SK-N-SH treated with all-trans-retinoic acid at 6 μM for 48 hours (cell line): ENCODE measurements around the gene ALG3.

Experiments used
- ATAC-seq: fragments of 200-7000 bp; cut with Tn5 transposase; 3 replicates; pipeline ENCODE4 v1.9.1; 2020; ENCODE audit warnings: mild to moderate bottlenecking, moderate library complexity
- ARNTL ChIP-seq: fragments of 450-650 bp; formaldehyde crosslinking; IDR thresholded peaks from 2 replicates; pipeline ENCODE4 v1.5.0; 2020; ENCODE audit warnings: low read depth, mild to moderate bottlenecking, moderate library complexity, borderline replicate concordance
- BACH2 ChIP-seq: fragments of 250-450 bp; sonication (Bioruptor Pico); IDR thresholded peaks from 2 replicates; pipeline ENCODE4 v1.9.0; 2021; ENCODE audit warnings: mild to moderate bottlenecking, borderline replicate concordance
- CSDC2 ChIP-seq: fragments of 250-450 bp; sonication (Bioruptor Pico); IDR thresholded peaks from 2 replicates; pipeline ENCODE4 v1.5.0; 2020; ENCODE audit warnings: mild to moderate bottlenecking, moderate library complexity
- CSRNP3 ChIP-seq: fragments of 250-450 bp; sonication (Bioruptor Pico); IDR thresholded peaks from 2 replicates; pipeline ENCODE4 v1.5.1; 2021; ENCODE audit warnings: mild to moderate bottlenecking, moderate library complexity
- ESRRG ChIP-seq: fragments of 250-450 bp; sonication (Bioruptor Pico); IDR thresholded peaks from 2 replicates; pipeline ENCODE4 v1.6.1; 2021; ENCODE audit warnings: mild to moderate bottlenecking
- GLIS3 ChIP-seq: fragments of 250-450 bp; sonication (Bioruptor Pico); IDR thresholded peaks from 2 replicates; pipeline ENCODE4 v1.5.0; 2020; ENCODE audit warnings: mild to moderate bottlenecking, moderate library complexity
- ISL1 ChIP-seq: fragments of 250-450 bp; sonication (Bioruptor Pico); IDR thresholded peaks from 2 replicates; pipeline ENCODE4 v2.1.2; 2022; ENCODE audit warnings: mild to moderate bottlenecking, moderate library complexity
- PPARA ChIP-seq: fragments of 250-450 bp; sonication (Bioruptor Pico); IDR thresholded peaks from 2 replicates; pipeline ENCODE4 v1.5.0; 2020; ENCODE audit warnings: mild to moderate bottlenecking, borderline replicate concordance
- RARB ChIP-seq: fragments of 250-450 bp; sonication (Bioruptor Pico); IDR thresholded peaks from 2 replicates; pipeline ENCODE4 v1.8.0; 2021; ENCODE audit warnings: mild to moderate bottlenecking, moderate library complexity
- SNAI2 ChIP-seq: fragments of 250-450 bp; sonication (Bioruptor Pico); IDR thresholded peaks from 2 replicates; pipeline ENCODE4 v1.5.0; 2020; ENCODE audit warnings: mild to moderate bottlenecking, moderate library complexity
- TCF4 ChIP-seq: fragments of 250-450 bp; sonication (Bioruptor Pico); IDR thresholded peaks from 2 replicates; pipeline ENCODE4 v1.8.0; 2021; ENCODE audit warnings: mild to moderate bottlenecking, moderate library complexity, borderline replicate concordance
- TOX ChIP-seq: fragments of 250-450 bp; sonication (Bioruptor Pico); IDR thresholded peaks from 2 replicates; pipeline ENCODE4 v1.8.0; 2021; ENCODE audit warnings: mild to moderate bottlenecking, moderate library complexity, borderline replicate concordance
- TSHZ2 ChIP-seq: fragments of 250-450 bp; sonication (Bioruptor Pico); IDR thresholded peaks from 2 replicates; pipeline ENCODE4 v1.5.0; 2020; ENCODE audit warnings: mild to moderate bottlenecking, moderate library complexity
- ZC3H10 ChIP-seq: fragments of 250-450 bp; sonication (Bioruptor Pico); IDR thresholded peaks from 2 replicates; pipeline ENCODE4 v1.5.1; 2021; ENCODE audit warnings: mild to moderate bottlenecking, moderate library complexity
- ZFP3 ChIP-seq: fragments of 250-450 bp; sonication (Bioruptor Pico); IDR thresholded peaks from 2 replicates; pipeline ENCODE4 v1.5.0; 2020; ENCODE audit warnings: mild to moderate bottlenecking, moderate library complexity
- ZFP30 ChIP-seq: fragments of 450-650 bp; formaldehyde crosslinking; IDR thresholded peaks from 2 replicates; pipeline ENCODE4 v1.5.0; 2022; ENCODE audit warnings: mild to moderate bottlenecking, moderate library complexity
- ZNF565 ChIP-seq: fragments of 450-650 bp; formaldehyde crosslinking; conservative IDR thresholded peaks from 2 replicates; pipeline ENCODE4 v1.5.0; 2020; ENCODE audit warnings: low read depth, mild to moderate bottlenecking, moderate library complexity
- ZNF70 ChIP-seq: fragments of 450-650 bp; formaldehyde crosslinking; IDR thresholded peaks from 2 replicates; pipeline ENCODE4 v1.5.0; 2020; ENCODE audit warnings: mild to moderate bottlenecking, moderate library complexity
- ZNF8 ChIP-seq: fragments of 450-650 bp; formaldehyde crosslinking; IDR thresholded peaks from 2 replicates; pipeline ENCODE4 v1.5.0; 2020; ENCODE audit warnings: mild to moderate bottlenecking, moderate library complexity
- TF ChIP-seq, protein P1 (sequence below): fragments of 250-450 bp; sonication (Bioruptor Pico); IDR thresholded peaks from 2 replicates; pipeline ENCODE4 v1.8.0; 2020; ENCODE audit warnings: mild to moderate bottlenecking, moderate library complexity, borderline replicate concordance
- TF ChIP-seq, protein P2 (sequence below): fragments of 250-450 bp; sonication (Bioruptor Pico); IDR thresholded peaks from 2 replicates; pipeline ENCODE4 v1.8.0; 2021; ENCODE audit warnings: low read depth, mild to moderate bottlenecking, moderate library complexity, borderline replicate concordance
- TF ChIP-seq, protein P3 (sequence below): fragments of 250-450 bp; sonication (Bioruptor Pico); IDR thresholded peaks from 2 replicates; pipeline ENCODE4 v1.5.1; 2020; ENCODE audit warnings: low read depth, mild to moderate bottlenecking, moderate library complexity

The ALG3 gene

GRCh38 chr3:184275961-184276910 is 27.5 kb upstream of the ALG3 start, which contains the start of gene ECE2:
Gene ECE2, plus strand, starts transcription at chr3:184276022. Its CDS starts 132 bp downstream, at chr3:184276154.
- TF ChIP-seq ZNF8 (CRISPR knock-in tag), result no peak
- TF ChIP-seq BACH2, result no peak
- TF ChIP-seq ZC3H10 (CRISPR knock-in tag), result no peak
- no peak for TF ChIP-seq SNAI2 (CRISPR knock-in tag)
- TF ChIP-seq GLIS3 (CRISPR knock-in tag), result no peak
- no peak for TF ChIP-seq TCF4 (CRISPR knock-in tag)
- TF ChIP-seq CSRNP3, result no peak
- TF ChIP-seq ZNF565 (CRISPR knock-in tag), result no peak
- TF ChIP-seq ARNTL (CRISPR knock-in tag), result no peak
- TF ChIP-seq PPARA (CRISPR knock-in tag), result no peak
- TF ChIP-seq TOX (CRISPR knock-in tag), result no peak
- no peak for ATAC-seq

DNA sequence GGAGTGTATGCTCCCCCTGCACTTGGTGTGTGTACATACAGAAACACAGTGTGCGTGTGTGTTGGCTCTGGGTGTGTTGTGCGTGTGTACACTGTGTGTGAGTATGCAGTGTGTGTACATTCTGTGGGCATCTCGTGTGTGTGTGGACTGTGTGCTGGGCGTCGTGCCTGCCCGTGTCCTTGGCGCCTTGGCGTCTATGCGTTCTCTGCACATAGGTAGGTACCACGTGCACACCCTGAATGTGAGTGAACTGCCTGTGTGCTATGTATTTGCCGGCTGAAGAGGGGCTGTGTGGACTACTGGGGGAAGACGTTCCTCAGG is 26.6 kb upstream of the ALG3 start:
- no peak for ATAC-seq
- TF ChIP-seq TOX (CRISPR knock-in tag), result no peak
- no peak for TF ChIP-seq TCF4 (CRISPR knock-in tag)
- TF ChIP-seq SNAI2 (CRISPR knock-in tag), result no peak
- no peak for TF ChIP-seq ZC3H10 (CRISPR knock-in tag)
- TF ChIP-seq, protein P1, sequence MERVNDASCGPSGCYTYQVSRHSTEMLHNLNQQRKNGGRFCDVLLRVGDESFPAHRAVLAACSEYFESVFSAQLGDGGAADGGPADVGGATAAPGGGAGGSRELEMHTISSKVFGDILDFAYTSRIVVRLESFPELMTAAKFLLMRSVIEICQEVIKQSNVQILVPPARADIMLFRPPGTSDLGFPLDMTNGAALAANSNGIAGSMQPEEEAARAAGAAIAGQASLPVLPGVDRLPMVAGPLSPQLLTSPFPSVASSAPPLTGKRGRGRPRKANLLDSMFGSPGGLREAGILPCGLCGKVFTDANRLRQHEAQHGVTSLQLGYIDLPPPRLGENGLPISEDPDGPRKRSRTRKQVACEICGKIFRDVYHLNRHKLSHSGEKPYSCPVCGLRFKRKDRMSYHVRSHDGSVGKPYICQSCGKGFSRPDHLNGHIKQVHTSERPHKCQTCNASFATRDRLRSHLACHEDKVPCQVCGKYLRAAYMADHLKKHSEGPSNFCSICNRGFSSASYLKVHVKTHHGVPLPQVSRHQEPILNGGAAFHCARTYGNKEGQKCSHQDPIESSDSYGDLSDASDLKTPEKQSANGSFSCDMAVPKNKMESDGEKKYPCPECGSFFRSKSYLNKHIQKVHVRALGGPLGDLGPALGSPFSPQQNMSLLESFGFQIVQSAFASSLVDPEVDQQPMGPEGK (CRISPR knock-in tag), result no peak
- TF ChIP-seq BACH2, result no peak
- TF ChIP-seq GLIS3 (CRISPR knock-in tag), result no peak
- TF ChIP-seq CSDC2 (CRISPR knock-in tag), result no peak
- no peak for TF ChIP-seq ZNF70 (CRISPR knock-in tag)
- no peak for TF ChIP-seq ISL1 (CRISPR knock-in tag)
- TF ChIP-seq ZNF8 (CRISPR knock-in tag), result no peak
- TF ChIP-seq ESRRG (CRISPR knock-in tag), result no peak
- no peak for TF ChIP-seq ZFP3 (CRISPR knock-in tag)
- TF ChIP-seq, protein P2, sequence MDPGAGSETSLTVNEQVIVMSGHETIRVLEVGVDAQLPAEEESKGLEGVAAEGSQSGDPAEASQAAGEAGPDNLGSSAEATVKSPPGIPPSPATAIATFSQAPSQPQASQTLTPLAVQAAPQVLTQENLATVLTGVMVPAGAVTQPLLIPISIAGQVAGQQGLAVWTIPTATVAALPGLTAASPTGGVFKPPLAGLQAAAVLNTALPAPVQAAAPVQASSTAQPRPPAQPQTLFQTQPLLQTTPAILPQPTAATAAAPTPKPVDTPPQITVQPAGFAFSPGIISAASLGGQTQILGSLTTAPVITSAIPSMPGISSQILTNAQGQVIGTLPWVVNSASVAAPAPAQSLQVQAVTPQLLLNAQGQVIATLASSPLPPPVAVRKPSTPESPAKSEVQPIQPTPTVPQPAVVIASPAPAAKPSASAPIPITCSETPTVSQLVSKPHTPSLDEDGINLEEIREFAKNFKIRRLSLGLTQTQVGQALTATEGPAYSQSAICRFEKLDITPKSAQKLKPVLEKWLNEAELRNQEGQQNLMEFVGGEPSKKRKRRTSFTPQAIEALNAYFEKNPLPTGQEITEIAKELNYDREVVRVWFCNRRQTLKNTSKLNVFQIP, result no peak
- TF ChIP-seq TSHZ2, result no peak
- TF ChIP-seq ZNF565 (CRISPR knock-in tag), result no peak
- no peak for TF ChIP-seq RARB (CRISPR knock-in tag)
- no peak for TF ChIP-seq ZFP30 (CRISPR knock-in tag)
- TF ChIP-seq, all 23 proteins: peak for 0

- no peak for ATAC-seq
- TF ChIP-seq, protein P3, sequence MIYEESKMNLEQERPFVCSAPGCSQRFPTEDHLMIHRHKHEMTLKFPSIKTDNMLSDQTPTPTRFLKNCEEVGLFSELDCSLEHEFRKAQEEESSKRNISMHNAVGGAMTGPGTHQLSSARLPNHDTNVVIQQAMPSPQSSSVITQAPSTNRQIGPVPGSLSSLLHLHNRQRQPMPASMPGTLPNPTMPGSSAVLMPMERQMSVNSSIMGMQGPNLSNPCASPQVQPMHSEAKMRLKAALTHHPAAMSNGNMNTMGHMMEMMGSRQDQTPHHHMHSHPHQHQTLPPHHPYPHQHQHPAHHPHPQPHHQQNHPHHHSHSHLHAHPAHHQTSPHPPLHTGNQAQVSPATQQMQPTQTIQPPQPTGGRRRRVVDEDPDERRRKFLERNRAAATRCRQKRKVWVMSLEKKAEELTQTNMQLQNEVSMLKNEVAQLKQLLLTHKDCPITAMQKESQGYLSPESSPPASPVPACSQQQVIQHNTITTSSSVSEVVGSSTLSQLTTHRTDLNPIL (CRISPR knock-in tag), result no peak
- no peak for TF ChIP-seq TSHZ2
- TF ChIP-seq ZNF8 (CRISPR knock-in tag), result no peak
- TF ChIP-seq ZFP30 (CRISPR knock-in tag), result no peak
- TF ChIP-seq, protein P1 (CRISPR knock-in tag), result no peak
Measured at GRCh38 chr3:184272269-184272668, 23.5 kb upstream of the ALG3 start.
